ENCODE results near the gene WNT7B. TPM values are rescaled to one million over a fixed set of nuclear protein-coding genes. Genes with fewer than 3 reads are reported as not detected.

The WNT7B gene
- total and polyA plus RNA-seq, 2 of the 8 experiments (the other 6 are each of a cell fraction or from before 2014, with no cell fraction given): 0.14 to 0.24 TPM

GRCh38 chr22:45964926-45965527 lies 11.9 kb downstream of the WNT7B start (continued):
- no peak for TF ChIP-seq SAP30 (IDR thresholded peaks at IDR 0.05; ENCODE audit: insufficient read depth, insufficient replicate concordance, low read length)
